Right lobe of liver (tissue), 4 donors: ENCODE data around the gene CDKAL1.
"Not testable (repeated sequence)": the region's sequence is repeated elsewhere in the genome, so short reads cannot be mapped to it uniquely, and the experiment has no call there.

Experiments
- CTCF ChIP-seq, 4 donors: fragments of 200-600 bp in 3 of 4; fragments of 450-650 bp in 1 of 4; IDR thresholded peaks; one replicate each; pipeline versions ENCODE4 v1.5.1 to v1.8.0; 2016 to 2022; ENCODE audit warnings: antibody characterized with exemption in 4 of 4, mild to moderate bottlenecking in 2 of 4
- POLR2A ChIP-seq: fragments of 450-650 bp; IDR thresholded peaks from one replicate; pipeline ENCODE4 v1.6.1; 2017; ENCODE audit warnings: antibody characterized with exemption, mild to moderate bottlenecking
- donor health status: DM: no; HTN: no; CAD: no.
- donor health status: DM: no; HTN: no; CAD: no.
- donor health status: DM: no; HTN: yes; CAD: no.

GRCh38 chr6:20732362-20732761, 198.1 kb downstream of the CDKAL1 start:
- not testable (repeated sequence) for TF ChIP-seq CTCF (IDR thresholded peaks at IDR 0.05); POLR2A
